ENCODE results near the gene COX5B.
"Not testable (repeated sequence)": the region's sequence is repeated elsewhere in the genome, so short reads cannot be mapped to it uniquely, and the experiment has no call there.

COX5B gene

GRCh38 chr2:97670471-97670870 lies 24.6 kb downstream of the COX5B start:
- intact Hi-C loops (cut with DNase I): no loop called here
- no peak for DNase-seq

GRCh38 chr2:97671526-97671925 lies 25.7 kb downstream of the COX5B start:
- intact Hi-C loops (cut with DNase I): no loop called here
- no peak for DNase-seq

- intact Hi-C loops (cut with DNase I); DNase-seq: not testable (repeated sequence)
Measured at GRCh38 chr2:97672606-97673140, 26.8 kb downstream of the COX5B start.

GRCh38 chr2:97673182-97673914 lies 27.5 kb downstream of the COX5B start:
- intact Hi-C loops (cut with DNase I): no loop called here
- peak in 1 of 10 donors; percentile 27 for DNase-seq

GRCh38 chr2:97673915-97674283 lies 28.0 kb downstream of the COX5B start:
- intact Hi-C loops (cut with DNase I): no loop called here
- DNase-seq: no peak

GRCh38 chr2:97675430-97676113 lies 29.7 kb downstream of the COX5B start:
- intact Hi-C loops (cut with DNase I): no loop called here

GRCh38 chr2:97676620-97677019 lies 30.8 kb downstream of the COX5B start:
- DNase-seq: no peak
- intact Hi-C loops (cut with DNase I): no loop called here

More at GRCh38 chr2:97675430-97676113, 29.7 kb downstream of the COX5B start:
- no peak for DNase-seq

- DNase-seq: no peak
- intact Hi-C loops (cut with DNase I): no loop called here
Measured at GRCh38 chr2:97677480-97677879, 31.6 kb downstream of the COX5B start.

- intact Hi-C loops (cut with DNase I): no loop called here
- no peak for DNase-seq
Measured at GRCh38 chr2:97678298-97678697, 32.4 kb downstream of the COX5B start.

GRCh38 chr2:97687235-97687634 lies 41.4 kb downstream of the COX5B start:
- DNase-seq; intact Hi-C loops (cut with DNase I): not testable (repeated sequence)

- intact Hi-C loops (cut with DNase I): no loop called here
- DNase-seq: no peak
Measured at GRCh38 chr2:97688062-97688827, 42.4 kb downstream of the COX5B start.

- DNase-seq: peak in 1 of 10 donors; percentile 59
- intact Hi-C loops (cut with DNase I): loop anchor here (10.0 kb wide), 1 partner anchor 96 kb away; no protein-coding TSS in a partner anchor
Measured at GRCh38 chr2:97691166-97691565, 45.3 kb downstream of the COX5B start.

GRCh38 chr2:97693476-97693875 lies 47.6 kb downstream of the COX5B start:
- intact Hi-C loops (cut with DNase I): loop anchor here (10.0 kb wide), 1 partner anchor 99 kb away; no protein-coding TSS in a partner anchor

GRCh38 chr2:97695744-97696143 lies 49.9 kb downstream of the COX5B start:
- DNase-seq: peak in 1 of 10 donors; percentile 34
- intact Hi-C loops (cut with DNase I): loop anchor here (2.0 to 10.0 kb wide), 2 partner anchors 31 to 101 kb away; partner anchors contain the start of gene ACTR1B

More at GRCh38 chr2:97693476-97693875, 47.6 kb downstream of the COX5B start:
- DNase-seq: no peak

- intact Hi-C loops (cut with DNase I): loop anchor here (2.0 to 10.0 kb wide), 2 partner anchors 33 to 103 kb away; partner anchors contain the start of gene ACTR1B
- DNase-seq: peak; percentile 83 to 99 (median 94)
Measured at GRCh38 chr2:97697252-97698235, 51.7 kb downstream of the COX5B start.

All from posterior cingulate gyrus (tissue), 11 donors.